ENCODE measurements around the gene NPAS3.

The NPAS3 gene

DNA sequence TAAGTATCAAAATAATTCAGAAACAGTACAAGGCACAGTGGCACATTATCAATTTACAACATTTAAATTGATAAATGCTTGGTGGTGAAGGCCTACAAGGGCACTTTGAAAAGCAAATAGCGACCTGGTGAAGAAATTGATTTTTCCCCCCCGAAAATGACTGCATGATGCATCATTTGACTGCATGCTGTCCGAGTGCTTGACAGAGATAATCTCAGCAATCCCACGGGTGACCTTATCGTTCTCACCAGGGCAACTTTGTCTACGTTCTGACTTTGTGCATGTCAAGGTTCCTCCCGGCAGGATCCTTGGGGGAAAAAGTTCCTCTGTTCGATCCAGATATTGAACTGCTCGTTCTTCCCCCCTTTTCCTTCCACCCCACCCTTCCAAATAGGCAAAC lies 627.4 kb downstream of the NPAS3 start:
- DNase-seq, result no peak

DNA sequence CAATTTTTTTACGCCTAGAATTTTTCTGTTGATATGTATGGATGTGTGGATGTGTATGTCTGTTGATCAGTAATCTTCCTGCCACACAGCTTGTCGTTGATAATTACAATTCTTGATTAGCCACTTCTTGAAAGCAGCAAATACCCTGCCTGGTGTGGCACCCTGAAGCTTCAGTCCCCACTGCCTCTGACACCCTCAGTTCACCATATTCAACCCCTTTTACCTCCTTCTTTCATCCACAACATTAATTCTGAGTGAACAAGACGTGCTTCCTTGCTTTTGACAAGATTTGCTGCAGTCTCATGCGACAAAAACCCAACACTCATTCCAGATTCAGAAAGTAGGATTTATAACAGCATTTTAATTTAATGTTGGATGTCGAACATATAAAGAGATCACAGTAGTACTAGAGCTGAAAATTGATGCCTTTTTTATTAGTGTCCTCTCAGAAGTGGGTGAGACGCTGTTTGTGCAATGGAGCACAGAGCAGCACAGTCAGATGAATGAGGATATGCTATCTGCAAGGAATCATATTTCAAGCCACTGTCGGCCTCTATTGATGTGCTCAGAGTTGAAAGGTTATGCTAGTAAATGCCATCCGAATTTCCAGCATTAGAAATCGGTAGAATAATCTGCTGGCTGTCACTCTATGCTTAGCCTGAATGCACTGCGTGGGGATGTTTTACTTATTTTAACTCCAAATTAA lies 628.5 kb downstream of the NPAS3 start:
- no peak for DNase-seq

DNA sequence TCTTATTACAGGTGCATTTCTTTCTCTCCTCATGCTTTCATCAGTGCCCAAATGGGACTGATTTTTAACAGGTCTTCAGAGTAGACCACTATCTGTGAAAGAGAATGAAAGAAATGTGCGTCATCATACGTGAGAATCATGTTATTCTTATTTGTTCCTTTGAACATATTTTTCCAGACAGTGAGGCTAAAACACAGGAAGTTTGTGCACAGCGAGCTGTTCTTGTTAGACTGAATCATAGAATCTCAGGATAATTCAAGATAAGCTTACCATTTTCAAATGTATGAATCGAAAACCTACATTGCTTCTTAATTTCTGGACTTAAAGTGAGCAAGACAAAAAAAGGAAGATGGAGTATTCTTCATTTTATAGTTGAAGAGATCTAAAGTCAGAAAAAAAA lies 629.1 kb downstream of the NPAS3 start:
- DNase-seq, result no peak

DNA sequence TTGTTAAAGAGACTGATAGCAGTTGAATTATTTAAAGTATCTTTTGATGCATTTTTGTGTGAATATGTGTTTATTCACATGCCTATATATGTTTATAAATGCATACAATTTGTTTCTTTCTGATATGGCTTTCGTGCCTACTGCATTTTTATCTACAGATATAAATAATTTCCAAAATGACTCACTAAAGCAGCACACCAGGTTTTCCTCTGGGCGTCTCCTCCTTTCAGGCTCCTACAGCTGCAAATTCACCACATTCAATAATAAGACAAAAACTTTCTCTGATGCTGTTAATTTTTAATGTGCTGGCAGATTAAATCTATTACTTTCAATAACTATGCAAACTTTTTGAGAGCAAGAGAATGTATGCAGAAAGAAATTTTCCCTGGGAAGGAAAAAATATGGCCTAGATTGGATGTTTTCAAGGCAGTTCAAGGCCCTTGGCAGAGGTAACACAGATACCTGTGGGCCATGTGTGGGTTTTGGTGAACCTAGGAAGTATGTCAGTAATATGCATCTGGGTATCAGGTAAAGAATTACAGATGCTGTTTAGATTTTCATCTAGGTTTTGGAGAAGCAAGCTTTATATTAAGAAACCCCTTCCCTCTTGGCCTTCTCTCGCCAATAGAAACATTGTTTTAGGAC lies 630.4 kb downstream of the NPAS3 start:
- DNase-seq, result no peak

DNA sequence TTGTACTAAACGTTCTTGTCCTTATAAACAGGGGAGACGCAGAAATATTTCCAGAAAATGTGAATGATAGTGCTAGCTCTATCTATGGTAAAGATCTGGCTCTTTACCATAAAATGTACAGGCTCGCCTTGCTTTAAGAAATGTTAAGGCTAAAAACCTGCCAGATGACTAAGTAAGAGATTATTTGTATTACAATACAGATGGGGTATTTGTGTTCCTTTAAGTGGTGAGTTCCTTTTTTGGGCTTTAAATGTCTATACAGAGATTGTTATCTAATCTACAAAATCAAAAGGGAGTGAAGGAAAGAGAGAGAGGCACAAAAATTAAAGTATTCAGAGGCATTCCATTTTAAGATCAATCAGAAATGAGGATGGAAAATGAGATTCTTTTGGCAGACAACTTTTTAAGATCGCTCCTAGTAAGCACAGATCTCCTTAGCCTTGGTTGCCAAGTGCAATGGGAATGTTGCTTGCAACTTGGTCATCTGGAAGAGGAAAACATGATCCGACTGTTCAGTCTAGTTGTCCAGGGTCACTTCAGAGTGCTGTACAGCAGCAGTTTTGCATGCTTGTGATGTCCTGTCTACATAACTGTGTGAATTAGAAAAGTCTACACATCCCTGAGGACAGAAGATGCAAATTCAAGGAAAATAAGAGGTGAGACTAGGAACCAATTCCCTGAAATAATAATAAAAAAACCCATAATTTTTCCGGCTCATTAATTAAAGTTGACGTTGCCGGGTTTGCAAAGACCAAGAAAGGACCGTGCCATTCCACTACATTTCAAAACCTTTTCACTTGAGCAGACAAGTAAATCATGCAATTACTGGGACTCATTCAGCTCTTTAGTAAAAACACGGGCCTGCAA lies 631.4 kb downstream of the NPAS3 start:
- DNase-seq, result no peak

DNA sequence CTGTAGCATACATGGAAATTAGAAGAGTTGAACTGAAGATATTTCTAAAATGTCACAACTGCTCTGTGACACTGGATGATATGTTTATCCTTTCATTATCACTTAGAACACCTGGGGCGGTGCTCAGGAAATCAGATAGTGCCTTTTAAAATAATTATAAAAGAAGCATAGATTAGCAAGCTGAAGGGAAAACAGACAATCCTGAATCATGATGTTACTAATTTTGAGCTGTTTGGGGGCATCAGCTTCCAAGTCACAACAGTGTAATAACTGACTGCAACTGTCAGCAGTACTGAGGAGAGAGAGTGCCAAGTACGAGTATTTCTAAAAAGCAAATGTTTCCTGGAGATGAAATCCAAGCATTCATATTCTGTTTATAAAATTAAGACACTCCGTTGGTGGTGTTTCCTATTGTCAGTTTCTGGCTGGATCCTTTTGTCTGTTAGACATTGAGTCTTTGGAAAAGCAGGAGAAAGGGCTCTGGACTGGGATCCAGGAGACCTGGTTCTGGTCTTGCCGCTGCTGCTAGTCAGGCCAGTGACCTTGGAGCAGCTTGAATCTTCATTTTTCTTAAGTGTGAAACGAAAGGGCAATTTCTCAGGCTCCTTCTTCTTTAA lies 632.1 kb downstream of the NPAS3 start:
- DNase-seq, result no peak

DNA sequence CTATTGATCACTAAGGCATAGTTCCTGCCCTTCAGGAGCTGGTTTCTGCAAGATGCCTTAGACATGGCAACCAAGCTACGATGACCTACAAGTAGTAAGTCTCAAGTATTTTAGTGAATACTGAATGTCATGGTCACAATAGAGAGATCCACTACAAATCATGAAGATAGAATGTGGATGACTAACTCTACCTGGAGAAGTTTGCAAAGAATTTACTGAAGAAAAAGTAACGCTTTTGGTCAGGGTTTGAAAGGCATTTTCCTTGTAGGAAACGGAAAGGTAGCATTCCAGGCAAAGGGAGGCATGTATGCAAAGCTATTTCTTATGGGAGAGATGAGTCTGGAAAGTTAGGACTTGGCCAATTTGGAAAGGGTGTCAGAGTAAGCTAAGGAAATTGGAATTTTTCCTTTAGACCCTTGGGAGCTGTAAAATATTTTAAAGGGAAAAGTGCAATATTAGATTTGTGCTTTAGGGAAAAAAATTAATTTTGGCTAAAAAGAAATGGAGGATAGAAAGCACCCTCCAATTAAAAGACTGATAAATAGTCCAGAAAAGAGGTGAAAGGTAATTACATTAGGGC lies 634.7 kb downstream of the NPAS3 start:
- no peak for DNase-seq

DNA sequence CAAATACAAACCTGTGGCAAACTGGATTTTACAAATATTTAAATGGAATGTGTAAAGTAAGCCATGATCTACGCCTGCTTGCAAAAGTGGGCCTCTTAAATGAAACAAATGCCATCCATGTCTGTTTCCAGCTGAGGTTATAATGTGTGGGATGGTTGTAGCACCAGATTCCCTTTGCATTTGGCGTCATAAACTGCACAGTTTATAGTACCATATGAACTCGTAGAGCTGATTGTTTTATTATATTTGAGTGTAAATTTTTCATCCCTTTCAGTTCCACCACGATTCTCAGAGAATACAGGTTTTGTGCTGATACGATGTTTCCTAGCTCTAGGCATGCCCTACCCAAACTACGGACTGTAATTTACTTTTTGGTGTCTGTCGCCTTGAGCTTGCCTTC lies 637.3 kb downstream of the NPAS3 start:
- DNase-seq, result no peak

DNA sequence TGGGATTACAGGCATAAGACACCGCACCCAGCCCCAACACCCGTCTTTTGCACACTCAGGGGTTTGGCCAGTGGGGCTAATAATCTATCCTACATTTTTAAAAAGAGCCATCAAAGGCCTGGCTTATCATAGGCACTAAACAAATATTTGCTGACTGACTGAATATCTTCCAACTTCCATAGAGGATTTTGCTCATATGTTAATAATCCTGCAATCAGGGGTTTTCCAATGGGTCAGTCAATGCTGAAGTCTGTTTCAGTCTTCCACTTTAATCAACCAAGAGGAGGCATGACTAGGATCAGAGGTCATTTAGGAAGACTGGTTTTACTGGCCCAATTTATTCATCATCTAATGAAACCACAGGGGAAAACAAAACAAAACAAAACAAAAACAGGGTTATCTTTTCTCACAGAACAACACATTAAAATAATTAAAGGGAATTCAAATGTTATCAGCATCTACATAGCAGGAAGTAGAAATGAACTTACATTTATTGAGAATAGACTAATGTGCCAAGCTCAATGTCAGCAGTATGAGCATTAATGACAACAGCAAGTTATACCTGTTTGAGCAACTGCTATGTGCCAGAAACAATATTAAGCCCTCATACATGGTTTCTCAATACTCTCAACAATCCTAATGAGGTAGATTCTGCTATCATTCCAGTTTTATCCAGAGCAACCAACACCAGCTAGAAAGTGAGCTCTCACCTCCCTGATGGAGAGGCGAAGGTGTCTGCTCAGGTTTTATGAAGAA lies 640.0 kb downstream of the NPAS3 start:
- no peak for DNase-seq

DNA sequence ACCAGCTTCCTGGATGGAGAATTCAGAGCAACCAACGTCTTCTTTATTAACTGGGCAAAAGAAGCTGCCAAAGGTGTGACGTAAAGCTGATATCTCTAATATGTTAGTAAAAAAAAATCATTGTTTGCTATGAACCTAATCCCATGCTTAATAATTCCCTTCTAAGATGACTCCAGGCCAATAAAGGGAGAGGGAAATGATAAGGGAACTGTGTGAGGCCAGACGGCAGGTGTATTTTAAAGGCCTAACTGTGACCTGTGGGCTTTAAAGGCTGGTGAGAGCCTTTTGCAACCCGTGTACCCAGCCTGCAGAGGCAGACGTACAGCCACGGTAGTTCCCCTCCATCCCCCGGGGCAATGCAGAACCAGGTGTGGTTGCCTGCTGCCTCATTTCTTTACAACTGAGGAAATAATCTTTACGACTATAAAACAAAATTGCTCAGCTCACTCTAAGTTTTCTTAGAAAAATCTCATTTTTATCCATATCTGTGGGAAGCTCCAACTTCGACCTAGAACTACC lies 641.6 kb downstream of the NPAS3 start:
- no peak for DNase-seq

DNA sequence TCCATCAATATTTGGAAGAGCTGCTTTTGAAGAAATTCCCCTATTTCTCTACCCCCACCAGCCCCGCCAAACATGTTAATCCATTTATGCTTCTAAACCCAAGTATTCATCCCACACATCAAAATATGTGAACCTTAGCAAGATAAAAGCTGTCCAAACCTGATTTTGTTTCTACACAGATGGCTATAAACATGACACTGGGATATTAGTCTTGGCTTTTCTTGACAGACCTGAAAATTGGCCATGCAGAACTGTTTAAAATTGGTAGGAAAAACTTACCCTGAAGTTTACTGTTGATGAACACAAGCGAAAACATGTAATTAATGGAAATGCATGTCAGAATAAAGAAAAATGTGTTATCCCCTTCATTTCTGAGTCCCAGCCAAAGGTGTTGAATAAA lies 642.2 kb downstream of the NPAS3 start:
- no peak for DNase-seq

DNA sequence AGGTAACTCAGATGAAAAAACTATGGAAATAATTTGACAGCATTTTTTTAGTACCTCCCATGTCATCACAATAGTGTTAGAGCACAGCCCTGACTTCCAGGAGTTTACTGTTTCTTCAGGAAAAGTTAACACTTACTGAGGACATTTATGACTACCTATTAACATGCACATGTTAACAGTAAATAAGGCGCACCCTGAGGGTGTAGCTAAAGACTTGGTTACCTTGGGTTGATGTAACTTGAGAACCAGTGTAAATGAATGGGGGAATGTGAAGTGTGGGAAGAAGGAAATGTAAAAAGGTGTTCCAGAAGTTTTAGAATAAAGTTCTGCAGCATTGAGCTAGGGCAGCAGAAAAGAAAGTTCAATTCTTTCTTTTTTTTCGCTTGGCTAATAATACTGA lies 646.0 kb downstream of the NPAS3 start:
- DNase-seq, result no peak

DNA sequence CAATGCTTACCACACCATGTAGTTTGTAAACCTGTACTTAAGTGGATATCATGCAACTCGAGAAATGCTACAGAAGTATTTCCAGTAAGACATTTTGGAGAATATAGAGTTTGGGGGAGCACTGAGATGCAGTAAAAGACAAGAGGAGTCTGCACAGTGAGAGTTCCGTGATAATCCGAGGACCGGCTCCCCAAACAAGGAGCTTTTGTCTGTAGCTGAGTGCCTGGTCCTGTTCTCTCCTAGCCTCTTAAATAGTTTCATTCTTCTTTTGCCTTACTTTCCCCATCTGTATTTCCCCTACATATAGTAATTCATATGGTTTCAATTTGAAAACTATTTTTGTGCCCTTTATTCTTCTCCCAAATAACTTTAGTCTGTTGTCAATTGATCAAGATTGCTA lies 648.1 kb downstream of the NPAS3 start:
- no peak for DNase-seq

DNA sequence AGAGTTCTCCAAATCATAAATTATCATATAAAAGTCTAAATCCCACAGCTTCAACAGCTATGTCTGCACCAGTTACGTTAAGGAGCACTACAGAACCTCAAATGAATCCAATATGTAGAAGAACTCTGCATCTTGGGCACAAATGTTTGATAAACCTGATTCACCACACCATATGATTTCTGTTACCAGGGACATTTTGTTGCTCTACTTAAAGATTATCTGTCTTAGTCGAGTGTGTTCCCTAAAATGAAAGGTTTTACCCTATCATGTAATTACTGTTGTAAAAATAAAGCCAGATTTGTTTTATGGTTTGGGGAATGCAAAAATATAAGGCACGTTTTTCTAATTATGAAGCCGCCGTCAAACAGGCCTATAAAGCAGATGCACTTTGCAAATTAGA lies 649.1 kb downstream of the NPAS3 start:
- DNase-seq, result no peak

DNA sequence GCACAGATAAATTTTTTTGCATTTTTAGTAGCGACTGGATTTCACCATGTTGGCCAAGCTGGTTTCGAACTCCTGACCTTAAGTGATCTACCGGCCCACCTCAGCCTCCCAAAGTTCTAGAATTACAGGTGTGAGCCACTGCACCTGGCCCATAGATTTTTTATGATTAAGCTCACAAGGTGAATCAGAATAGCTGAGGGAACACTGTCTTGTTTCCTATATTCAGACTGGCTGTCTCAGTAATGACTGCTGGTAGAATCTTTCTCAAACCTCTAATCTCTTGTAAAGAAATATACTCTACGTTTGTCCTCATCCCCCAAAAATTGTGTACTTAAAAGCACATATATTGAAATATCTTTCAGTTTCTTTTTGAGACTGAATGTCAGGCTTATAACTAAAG lies 650.1 kb downstream of the NPAS3 start:
- no peak for DNase-seq

DNA sequence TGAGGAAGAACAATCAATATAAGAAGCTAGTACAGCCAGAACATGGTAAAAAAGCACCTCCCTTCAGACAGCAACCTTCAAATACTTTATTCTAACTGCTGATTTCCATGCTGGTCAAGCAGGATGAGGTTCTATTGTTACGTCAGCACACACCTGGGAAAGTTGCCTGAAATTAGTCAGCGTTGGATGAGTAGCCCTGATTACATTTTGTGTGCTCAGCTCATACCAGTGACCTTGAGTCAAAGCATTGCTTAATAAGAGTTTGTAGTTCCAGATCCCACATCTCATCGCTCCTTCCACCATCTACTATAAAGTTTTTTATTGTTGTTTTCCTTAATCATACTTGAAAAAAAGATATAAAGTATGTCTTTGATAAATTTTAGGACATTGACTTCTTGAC lies 650.7 kb downstream of the NPAS3 start:
- no peak for DNase-seq

DNA sequence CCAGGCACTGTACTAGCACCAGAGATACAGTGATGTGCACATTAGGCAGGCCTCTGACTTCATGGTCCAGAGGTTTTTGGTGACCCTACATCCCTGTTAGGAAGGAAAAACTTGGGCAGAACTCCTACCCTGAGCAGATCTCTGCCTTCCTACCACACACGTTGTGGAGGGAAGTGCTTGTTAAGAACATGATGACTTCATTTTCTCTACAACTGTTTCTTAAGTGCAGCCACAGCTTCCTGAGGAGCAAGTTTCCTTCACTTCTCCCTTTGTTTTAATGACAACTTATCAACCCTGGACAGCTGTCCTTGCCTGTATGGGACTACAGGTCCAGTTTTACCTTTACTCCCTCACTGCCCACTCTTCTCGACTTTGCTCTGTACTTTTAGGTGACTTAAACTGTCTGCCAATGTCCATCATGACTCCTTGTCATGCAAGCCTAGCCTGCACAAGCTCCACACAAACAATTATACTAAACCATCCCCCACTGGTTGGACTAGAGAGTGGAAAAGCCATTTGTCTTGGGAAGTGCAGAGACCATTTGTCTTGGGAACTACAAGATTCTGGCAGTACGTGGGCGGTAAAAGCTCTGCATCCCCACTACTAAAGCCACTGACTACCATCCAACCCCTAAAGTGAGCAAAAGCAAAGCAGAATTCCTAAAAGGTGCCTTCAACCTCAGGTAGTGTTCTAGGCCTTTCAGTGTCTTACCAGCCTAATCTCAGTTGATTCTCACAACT lies 652.4 kb downstream of the NPAS3 start:
- no peak for DNase-seq

DNA sequence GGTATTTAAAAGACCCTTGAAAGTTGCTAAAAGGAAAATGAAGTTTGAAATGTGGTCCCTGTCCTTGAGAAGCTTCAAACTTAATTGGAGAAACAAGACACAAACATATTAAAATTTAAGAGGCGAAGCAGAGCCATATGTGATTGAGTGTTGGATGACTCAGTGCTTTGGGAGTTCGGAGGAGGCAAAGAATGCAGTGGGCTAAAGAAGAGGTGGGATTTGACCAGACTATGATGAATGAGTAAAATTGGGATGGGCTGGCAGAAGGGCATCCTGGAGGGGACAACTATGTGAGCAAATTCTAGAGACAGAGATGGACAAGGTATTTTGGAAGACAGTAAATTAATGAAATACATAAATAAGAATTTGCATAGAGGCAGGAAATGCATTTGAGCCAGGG lies 653.6 kb downstream of the NPAS3 start:
- DNase-seq, result no peak

DNA sequence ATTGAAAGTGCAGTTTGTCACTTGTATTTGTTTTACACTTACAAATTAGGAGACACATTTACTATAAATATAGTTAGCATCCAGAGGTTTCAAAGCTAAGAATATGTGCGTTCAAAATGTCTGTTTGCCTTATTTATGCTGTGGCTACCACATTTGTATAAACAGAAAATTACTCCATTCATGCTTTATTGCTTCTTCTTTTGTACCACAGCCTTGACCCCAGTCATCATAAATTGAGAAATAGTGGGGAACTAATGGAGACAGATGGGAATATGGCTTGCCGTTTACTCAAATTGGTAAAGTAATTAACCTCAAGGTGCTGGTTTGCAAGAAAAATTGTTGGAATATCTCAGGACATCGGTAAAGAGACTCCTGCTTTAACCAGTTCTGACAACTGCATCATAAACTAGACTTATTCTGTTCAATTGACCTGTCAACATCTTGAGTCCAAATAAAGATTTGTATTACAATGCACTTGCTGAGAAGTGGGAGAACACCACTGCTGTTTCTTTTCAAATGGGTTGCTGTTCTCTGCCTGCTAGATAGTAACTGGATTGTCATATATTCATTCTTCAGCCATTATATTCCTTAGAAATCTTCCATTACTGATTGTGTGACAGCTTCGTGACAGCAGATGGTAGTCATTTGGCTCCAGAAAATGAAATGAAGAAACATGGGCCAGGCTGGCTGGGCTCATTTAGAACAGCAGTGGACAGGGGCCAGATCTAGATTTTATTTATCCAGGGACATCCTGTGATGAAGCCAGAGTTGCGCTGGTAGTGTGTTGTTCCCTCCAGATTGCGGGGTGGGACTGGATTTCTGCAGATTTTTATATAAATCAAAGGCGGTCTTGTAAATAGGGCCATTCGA lies 657.8 kb downstream of the NPAS3 start:
- DNase-seq, result no peak

DNA sequence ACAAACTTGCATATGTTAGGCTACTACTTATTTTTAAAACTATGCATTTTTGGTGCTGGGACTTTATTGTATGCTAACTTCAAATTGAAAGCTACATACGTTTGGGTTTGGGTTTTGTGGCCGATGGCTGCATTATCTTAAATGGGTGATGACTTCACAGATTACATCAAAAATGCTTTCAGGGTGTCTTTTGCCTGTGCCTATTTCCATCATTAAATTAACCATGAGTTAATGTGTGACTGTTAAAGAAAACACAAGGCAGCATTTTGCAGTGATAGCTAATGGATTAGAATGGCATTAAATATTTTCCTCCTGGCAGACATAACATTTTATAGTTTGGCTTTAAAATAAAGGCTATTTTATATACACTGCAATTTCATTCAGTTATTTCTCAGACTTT lies 659.9 kb downstream of the NPAS3 start:
- DNase-seq, result no peak

All from CD4-positive, alpha-beta T cell treated with Interleukin-17A for 1 hour (primary cell).